ENCODE data around the gene NAA16.
"Not testable (repeated sequence)": the region's sequence is repeated elsewhere in the genome, so short reads cannot be mapped to it uniquely, and the experiment has no call there.

GRCh38 chr13:41279156-41279555 is 31.9 kb upstream of the NAA16 start:
- not testable (repeated sequence) for TF ChIP-seq CREB1 (IDR thresholded peaks at IDR 0.05); CREB1 (CRISPR knock-in tag; IDR thresholded peaks at IDR 0.05); PHF20 (IDR thresholded peaks at IDR 0.05; ENCODE audit: partially characterized antibody); CTCF (IDR thresholded peaks at IDR 0.05 in 2 of 3, conservative IDR thresholded peaks at IDR 0.05 in 1 of 3; ENCODE audit: insufficient read depth in 2 of 3, low read depth in 1 of 3, low read length in 3 of 3); TFAM (CRISPR knock-in tag; conservative IDR thresholded peaks at IDR 0.05); FOXO4 (CRISPR knock-in tag; IDR thresholded peaks at IDR 0.05); DACH1 (IDR thresholded peaks at IDR 0.05; ENCODE audit: partially characterized antibody)
